Karpas-422 (cell line): ENCODE data around the gene LHPP. TPM values are rescaled to one million over a fixed set of nuclear protein-coding genes. Genes with fewer than 3 reads are reported as not detected.

Experiments
- DNase-seq: peaks from one replicate; pipeline ENCODE4 v3.0.0-alpha.2; 2015
- H2AFZ ChIP-seq: fragments of 200-600 bp; sonication (generic); 2 replicates; pipeline ENCODE4 v1.6.1; 2014; ENCODE audit warnings: antibody characterized with exemption, low read length, mixed read lengths
- H3K27ac ChIP-seq: fragments of 200-600 bp; sonication (generic); 2 replicates; pipeline ENCODE4 v1.5.1; 2014; ENCODE audit warnings: mild to moderate bottlenecking, low read length, moderate library complexity
- H3K27me3 ChIP-seq: fragments of 200-600 bp; sonication (generic); 2 replicates; pipeline ENCODE4 v1.6.1; 2014; ENCODE audit warnings: low read length, mixed read lengths
- H3K36me3 ChIP-seq: fragments of 200-600 bp; sonication (generic); 2 replicates; pipeline ENCODE4 v1.6.1; 2014; ENCODE audit warnings: low read length, mixed read lengths; ENCODE audit not compliant: insufficient read depth
- H3K4me1 ChIP-seq: fragments of 200-600 bp; sonication (generic); 2 replicates; pipeline ENCODE4 v1.6.1; 2014; ENCODE audit warnings: mild to moderate bottlenecking, low read length, mixed read lengths
- H3K4me2 ChIP-seq: fragments of 200-600 bp; sonication (generic); 2 replicates; pipeline ENCODE4 v1.6.1; 2014; ENCODE audit warnings: low read length, low read depth, mild to moderate bottlenecking; ENCODE audit not compliant: poor library complexity, severe bottlenecking
- H3K4me3 ChIP-seq: fragments of 200-600 bp; sonication (generic); 2 replicates; pipeline ENCODE4 v1.5.1; 2014; ENCODE audit warnings: mild to moderate bottlenecking, antibody characterized with exemption, low read length, mixed read lengths
- H3K79me2 ChIP-seq: fragments of 200-600 bp; sonication (generic); 2 replicates; pipeline ENCODE4 v1.6.1; 2014; ENCODE audit warnings: mild to moderate bottlenecking, low read length, mixed read lengths
- H3K9ac ChIP-seq: fragments of 200-600 bp; sonication (generic); 2 replicates; pipeline ENCODE4 v1.6.0; 2014; ENCODE audit warnings: low read length
- H3K9me2 ChIP-seq: fragments of 200-600 bp; sonication (generic), shearing (Covaris generic); replicated peaks from 2 replicates; pipeline ENCODE4 v1.6.0; 2014; ENCODE audit warnings: mild to moderate bottlenecking, low read length, moderate library complexity; ENCODE audit not compliant: insufficient read depth
- H3K9me3 ChIP-seq: fragments of 300-700, 200-600 bp; sonication (generic); 2 replicates; pipeline ENCODE4 v1.6.1; 2014; ENCODE audit warnings: low read length, mixed read lengths
- H4K20me1 ChIP-seq: fragments of 200-600 bp; sonication (generic); 2 replicates; pipeline ENCODE4 v1.6.1; 2014; ENCODE audit warnings: mild to moderate bottlenecking, antibody characterized with exemption, low read length, low read depth; ENCODE audit not compliant: insufficient read depth
- total RNA-seq: library from RNA; depleted of rRNA; stranded (reverse); fragments of >200 nt; shearing (Covaris generic); gene quantifications from 2 replicates; pipeline ENCODE4 v1.2.3, GENCODE V29; 2014; ENCODE audit warnings: low replicate concordance

Gene LHPP
- total RNA-seq, 1 experiment from 2014 or later: 57.2 TPM

DNA sequence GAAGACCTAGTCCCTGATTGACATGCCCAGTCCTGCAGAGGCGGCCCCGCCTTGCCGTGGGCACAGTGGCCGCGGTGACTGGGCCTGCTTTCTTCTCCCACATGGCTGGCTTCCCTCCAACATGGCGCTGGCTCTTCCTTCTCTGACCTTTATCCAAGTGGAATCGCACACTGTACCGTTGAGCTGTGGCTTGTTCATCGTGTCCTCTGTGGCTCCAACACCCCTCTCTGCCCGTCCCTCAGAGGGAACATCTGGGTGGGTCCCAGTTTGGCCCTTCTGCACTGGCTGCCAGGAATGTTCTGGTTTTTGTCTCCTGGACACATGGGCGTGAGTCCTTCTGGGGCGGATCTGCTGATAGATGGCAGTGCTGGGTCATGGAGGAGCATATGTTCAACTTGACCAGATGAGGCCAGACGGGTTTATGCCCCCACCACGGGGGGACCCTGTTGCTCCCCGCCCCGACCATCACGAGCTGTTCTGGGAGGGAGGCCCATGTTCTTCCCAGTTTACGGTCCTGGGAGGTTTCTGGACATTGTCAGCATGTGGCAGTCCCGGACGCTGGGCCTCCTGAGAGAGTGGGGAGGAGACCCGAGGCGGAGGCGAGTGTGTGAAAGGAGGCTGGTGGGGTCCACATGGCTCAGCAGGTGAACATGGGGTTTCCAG is 63.5 kb downstream of the LHPP start:
- no peaks in the 10 kb centered on the region for H4K20me1 ChIP-seq
- DNase-seq: no peak

GRCh38 chr10:124525751-124526600 is 64.4 kb downstream of the LHPP start:
- Histone ChIP-seq H2AFZ (no peak overlapping the region), H3K79me2 (no peaks in the 10 kb centered on the region), H3K9me2 (no peaks in the 10 kb centered on the region), H3K9ac (no peak overlapping the region), H3K36me3 (no peaks in the 10 kb centered on the region), H3K27me3 (no peaks in the 10 kb centered on the region), H3K4me1 (peaks cover 35% of the 10 kb centered on the region), H4K20me1 (no peaks in the 10 kb centered on the region), H3K9me3 (no peaks in the 10 kb centered on the region), H3K4me2 (no peak overlapping the region), H3K4me3 (no peak overlapping the region), H3K27ac (no peak overlapping the region)
- no peak for DNase-seq

More for the DNA sequence above, 63.5 kb downstream of the LHPP start:
- Histone ChIP-seq H3K4me1 (peaks cover 27% of the 10 kb centered on the region), H3K27ac (no peak overlapping the region), H3K36me3 (no peaks in the 10 kb centered on the region), H3K4me3 (no peak overlapping the region), H3K9me2 (no peaks in the 10 kb centered on the region), H3K4me2 (no peak overlapping the region), H2AFZ (no peak overlapping the region), H3K27me3 (no peaks in the 10 kb centered on the region), H3K9me3 (no peaks in the 10 kb centered on the region), H3K79me2 (no peaks in the 10 kb centered on the region), H3K9ac (no peak overlapping the region)

GRCh38 chr10:124526621-124527267 is 65.1 kb downstream of the LHPP start:
- Histone ChIP-seq H3K36me3 (no peaks in the 10 kb centered on the region), H2AFZ (no peak overlapping the region), H4K20me1 (no peaks in the 10 kb centered on the region), H3K27me3 (no peaks in the 10 kb centered on the region), H3K27ac (no peak overlapping the region), H3K9ac (no peak overlapping the region), H3K9me2 (no peaks in the 10 kb centered on the region), H3K9me3 (no peaks in the 10 kb centered on the region), H3K4me3 (no peak overlapping the region), H3K4me1 (peaks cover 43% of the 10 kb centered on the region), H3K4me2 (no peak overlapping the region), H3K79me2 (no peaks in the 10 kb centered on the region)
- DNase-seq: no peak

GRCh38 chr10:124527874-124528395 is 66.3 kb downstream of the LHPP start:
- no peaks in the 10 kb centered on the region for H3K27me3 ChIP-seq
- H3K9me2 ChIP-seq: no peaks in the 10 kb centered on the region
- H4K20me1 ChIP-seq: no peaks in the 10 kb centered on the region
- no peak for DNase-seq
- H3K4me1 ChIP-seq: peaks cover 53% of the 10 kb centered on the region
- H3K9me3 ChIP-seq: no peaks in the 10 kb centered on the region
- H3K36me3 ChIP-seq: no peaks in the 10 kb centered on the region
- H2AFZ ChIP-seq: no peak overlapping the region
- no peak overlapping the region for H3K27ac ChIP-seq
- no peaks in the 10 kb centered on the region for H3K79me2 ChIP-seq
- H3K9ac ChIP-seq: no peak overlapping the region
- H3K4me2 ChIP-seq: no peak overlapping the region
- H3K4me3 ChIP-seq: no peak overlapping the region

GRCh38 chr10:124529661-124530214 is 68.1 kb downstream of the LHPP start:
- Histone ChIP-seq H3K4me2 (peak overlapping the region; percentile 70), H3K4me3 (peak overlapping the region; percentile 45; the same call in 1 of the 2 replicates)

DNA sequence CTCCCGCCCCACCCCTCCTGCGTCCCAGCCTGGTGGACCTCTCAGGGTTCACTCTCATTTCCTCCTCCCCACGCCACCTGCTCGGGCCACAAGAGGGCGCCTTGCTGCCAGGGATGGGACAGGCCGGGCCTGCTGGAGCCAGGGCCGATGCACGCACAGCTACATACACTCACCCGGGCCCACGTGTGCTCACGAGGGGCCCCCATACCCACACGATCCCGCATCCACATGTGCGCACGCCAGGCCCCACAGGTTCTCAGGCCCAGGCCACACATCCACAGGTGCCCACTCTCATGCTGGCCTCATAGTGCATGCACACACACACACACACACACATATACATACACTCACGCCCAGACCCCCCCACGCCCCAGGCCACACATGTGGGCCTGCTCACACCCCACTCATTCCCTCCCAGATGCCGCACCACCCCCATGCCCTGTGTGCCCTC is 68.6 kb downstream of the LHPP start:
- peaks cover 65% of the 10 kb centered on the region for H3K4me1 ChIP-seq

More at GRCh38 chr10:124529661-124530214, 68.1 kb downstream of the LHPP start:
- Histone ChIP-seq H3K9me3 (no peaks in the 10 kb centered on the region), H4K20me1 (no peaks in the 10 kb centered on the region), H3K27me3 (no peaks in the 10 kb centered on the region), H3K27ac (peak overlapping the region; percentile 31; the same call in 1 of the 2 replicates), H3K9ac (peak overlapping the region; percentile 66), H2AFZ (0 out of 2 replicates have a peak overlapping the region, but pooled peaks have one; percentile 15), H3K9me2 (no peaks in the 10 kb centered on the region), H3K79me2 (no peaks in the 10 kb centered on the region), H3K36me3 (no peaks in the 10 kb centered on the region), H3K4me1 (peaks cover 60% of the 10 kb centered on the region)
- peak; percentile 66 for DNase-seq

GRCh38 chr10:124530816-124531215 is 69.2 kb downstream of the LHPP start:
- DNase-seq: no peak
- Histone ChIP-seq H3K9me2 (no peaks in the 10 kb centered on the region), H3K79me2 (no peaks in the 10 kb centered on the region), H4K20me1 (no peaks in the 10 kb centered on the region), H3K27me3 (no peaks in the 10 kb centered on the region), H3K9me3 (no peaks in the 10 kb centered on the region), H3K9ac (peak overlapping the region; percentile 76), H3K4me3 (no peak overlapping the region), H3K4me1 (peaks cover 70% of the 10 kb centered on the region), H3K27ac (peak overlapping the region; percentile 100), H2AFZ (0 out of 2 replicates have a peak overlapping the region, but pooled peaks have one; percentile 60), H3K36me3 (no peaks in the 10 kb centered on the region), H3K4me2 (peak overlapping the region; percentile 55)

More for the DNA sequence above, 68.6 kb downstream of the LHPP start:
- peak overlapping the region; percentile 100 for H3K27ac ChIP-seq
- peak overlapping the region; percentile 76 for H3K9ac ChIP-seq
- H3K9me2 ChIP-seq: no peaks in the 10 kb centered on the region
- no peaks in the 10 kb centered on the region for H3K27me3 ChIP-seq
- no peaks in the 10 kb centered on the region for H4K20me1 ChIP-seq
- H3K36me3 ChIP-seq: no peaks in the 10 kb centered on the region
- peak overlapping the region; percentile 45; the same call in 1 of the 2 replicates for H3K4me3 ChIP-seq
- H2AFZ ChIP-seq: 0 out of 2 replicates have a peak overlapping the region, but pooled peaks have one; percentile 60
- peak overlapping the region; percentile 70 for H3K4me2 ChIP-seq
- no peaks in the 10 kb centered on the region for H3K9me3 ChIP-seq
- peak; percentile 98 for DNase-seq
- H3K79me2 ChIP-seq: no peaks in the 10 kb centered on the region
